GM18861 (cell line): ENCODE measurements around the gene INO80D.
"Not testable (repeated sequence)": the region's sequence is repeated elsewhere in the genome, so short reads cannot be mapped to it uniquely, and the experiment has no call there.

ENCODE experiments used
- ATAC-seq: cut with Tn5 transposase; IDR thresholded peaks from one replicate; pipeline ENCODE4 v1.9.1; 2021; ENCODE audit not compliant: unreplicated experiment

INO80D gene

DNA sequence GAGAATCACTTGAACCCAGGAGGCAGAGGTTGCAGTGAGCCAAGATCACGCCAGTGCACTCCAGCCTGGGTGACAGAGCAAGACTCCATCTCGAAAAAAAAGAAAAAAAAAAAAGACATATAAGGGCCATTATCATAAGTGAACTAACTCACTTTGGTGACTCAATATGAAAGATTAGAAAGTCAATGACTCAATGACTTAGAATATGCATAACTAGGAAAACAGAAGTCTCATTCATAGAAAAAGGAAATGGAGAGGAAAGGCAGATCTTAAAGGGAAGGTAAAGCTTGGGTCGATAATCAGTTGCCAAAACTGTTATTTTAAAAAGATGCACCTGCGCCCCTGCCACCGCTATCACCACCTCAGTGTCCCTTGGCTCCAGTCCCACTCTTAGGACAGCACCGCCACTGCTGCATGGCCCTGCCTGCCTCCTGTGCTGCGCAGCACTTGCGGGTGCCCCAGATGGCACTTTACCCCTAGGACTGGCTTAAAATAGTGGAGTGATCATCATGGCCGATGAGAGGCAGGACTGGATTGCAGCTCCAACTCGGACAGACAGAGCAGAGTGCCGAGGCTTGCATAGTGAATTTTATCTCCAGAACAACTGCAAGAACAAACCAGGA lies 54.7 kb downstream of the INO80D start:
- peak; percentile 89 for ATAC-seq

DNA sequence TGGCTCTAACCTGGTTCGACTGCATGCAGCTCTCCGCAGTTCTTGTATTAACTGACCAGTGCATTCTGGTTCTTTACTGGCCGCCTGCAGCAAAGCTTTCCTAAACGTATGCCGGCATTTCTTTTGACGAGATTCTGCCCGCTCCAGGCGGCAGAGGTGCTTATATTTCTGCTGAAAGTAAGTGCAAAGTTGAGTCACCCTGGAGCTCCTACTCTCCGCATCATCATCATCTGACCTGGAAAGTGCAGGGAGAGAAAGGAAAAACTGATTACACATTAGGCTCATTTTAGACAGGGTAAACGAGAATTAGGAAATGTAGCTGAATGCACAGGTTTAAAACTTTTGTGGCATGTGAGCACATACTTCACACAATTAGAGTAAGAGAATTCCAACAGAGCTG lies 57.9 kb downstream of the INO80D start:
- no peak for ATAC-seq

DNA sequence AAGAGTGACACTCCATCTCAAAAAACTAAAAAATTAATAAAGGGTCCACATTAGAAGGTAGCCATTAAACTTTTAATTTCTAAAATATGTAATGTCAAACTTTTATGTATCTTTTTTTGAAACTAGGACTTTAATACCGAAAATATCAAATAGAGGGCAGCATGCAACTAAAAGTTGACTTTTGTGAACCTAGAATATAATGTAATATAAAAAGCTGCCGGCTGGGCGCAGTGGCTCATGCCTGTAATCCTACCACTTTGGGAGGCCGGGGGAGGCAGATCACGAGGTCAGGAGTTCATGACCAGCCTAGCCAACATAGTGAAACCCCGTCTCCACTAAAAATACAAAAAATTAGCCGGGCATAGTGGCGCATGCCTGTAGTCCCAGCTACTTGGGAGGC lies 62.8 kb downstream of the INO80D start:
- no peak for ATAC-seq

DNA sequence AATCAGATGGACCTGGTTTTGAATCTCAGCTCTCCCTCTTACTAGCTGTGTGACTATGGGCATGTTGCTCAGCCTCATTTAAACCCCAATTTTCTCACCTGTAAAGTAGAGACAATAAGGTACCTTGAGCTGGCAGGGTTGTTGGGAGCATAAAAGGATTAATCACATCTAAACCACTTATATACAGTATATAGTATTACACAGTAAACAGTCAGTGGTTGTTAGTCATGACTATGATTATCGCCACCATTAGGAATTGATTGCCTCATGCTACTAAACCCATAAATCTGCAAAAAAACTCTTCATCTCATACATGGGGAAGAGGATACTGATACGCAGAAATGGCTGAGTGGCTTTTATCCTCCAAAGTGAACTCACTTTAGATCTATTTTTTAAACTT lies 65.8 kb downstream of the INO80D start:
- ATAC-seq = no peak

DNA sequence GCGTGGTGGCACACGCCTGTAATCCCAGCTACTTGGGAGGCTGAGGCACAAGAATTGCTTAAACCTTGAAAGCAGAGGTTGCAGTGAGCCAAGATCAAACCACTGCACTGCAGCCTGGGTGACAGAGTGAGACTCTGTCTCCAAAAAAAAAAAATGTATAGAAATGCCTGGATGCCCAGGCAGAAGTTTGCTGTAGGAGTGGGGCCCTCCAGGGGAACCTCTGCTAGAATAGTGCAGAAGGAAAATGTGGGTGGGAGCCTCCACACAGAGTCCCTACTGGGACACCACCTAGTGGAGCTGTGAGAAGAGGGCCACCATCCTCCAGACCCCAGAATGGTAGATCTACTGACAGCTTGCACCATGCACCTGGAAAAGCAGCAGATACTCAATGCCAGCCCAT lies 70.2 kb downstream of the INO80D start:
- not testable (repeated sequence) for ATAC-seq

DNA sequence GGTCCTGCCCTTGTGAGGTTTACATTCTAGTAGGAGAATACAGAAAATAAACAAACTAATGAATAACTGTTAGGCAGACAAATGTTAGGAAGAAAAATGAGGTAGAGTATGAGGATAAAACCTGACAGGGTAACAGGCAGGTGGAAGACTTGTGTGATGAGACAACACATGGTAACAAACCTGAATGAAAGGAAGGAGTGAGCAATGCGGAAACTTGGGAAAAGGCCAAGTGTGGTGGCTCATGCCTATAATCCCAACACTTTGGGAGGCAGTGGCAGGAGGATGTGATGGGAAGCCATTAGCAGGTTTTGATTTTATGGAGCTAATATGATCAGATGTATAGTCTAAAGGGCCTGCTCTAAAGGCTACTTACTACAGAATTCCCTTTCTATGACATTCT lies 74.2 kb downstream of the INO80D start:
- ATAC-seq = no peak

DNA sequence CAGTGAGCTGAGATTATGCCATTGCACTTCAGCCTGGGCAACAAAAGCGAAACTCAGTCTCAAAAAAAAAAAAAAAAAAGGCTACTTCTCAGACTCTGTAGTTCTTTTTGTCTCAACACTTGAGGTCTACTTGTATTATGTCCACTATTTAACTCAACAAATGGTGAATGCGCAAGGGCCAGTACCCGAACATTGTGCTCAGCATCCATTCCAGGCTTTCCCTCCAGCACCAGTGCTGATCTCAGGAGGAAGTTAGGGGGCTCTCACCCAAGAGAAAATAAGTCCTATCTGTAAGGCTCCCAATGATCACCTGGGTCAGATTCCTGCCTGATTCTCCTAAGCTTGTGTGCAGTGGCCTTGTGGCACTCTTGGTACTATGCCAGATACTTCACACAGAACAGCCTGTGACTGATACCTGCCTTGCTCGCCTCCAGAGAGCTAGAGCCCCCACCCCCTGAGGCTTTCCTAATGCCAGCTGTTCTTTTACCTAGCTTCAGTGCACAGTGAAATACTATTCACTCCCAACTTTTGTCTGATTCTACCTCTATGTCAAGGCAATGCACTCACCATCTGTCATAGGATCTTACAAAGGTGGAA lies 74.9 kb downstream of the INO80D start:
- no peak for ATAC-seq

DNA sequence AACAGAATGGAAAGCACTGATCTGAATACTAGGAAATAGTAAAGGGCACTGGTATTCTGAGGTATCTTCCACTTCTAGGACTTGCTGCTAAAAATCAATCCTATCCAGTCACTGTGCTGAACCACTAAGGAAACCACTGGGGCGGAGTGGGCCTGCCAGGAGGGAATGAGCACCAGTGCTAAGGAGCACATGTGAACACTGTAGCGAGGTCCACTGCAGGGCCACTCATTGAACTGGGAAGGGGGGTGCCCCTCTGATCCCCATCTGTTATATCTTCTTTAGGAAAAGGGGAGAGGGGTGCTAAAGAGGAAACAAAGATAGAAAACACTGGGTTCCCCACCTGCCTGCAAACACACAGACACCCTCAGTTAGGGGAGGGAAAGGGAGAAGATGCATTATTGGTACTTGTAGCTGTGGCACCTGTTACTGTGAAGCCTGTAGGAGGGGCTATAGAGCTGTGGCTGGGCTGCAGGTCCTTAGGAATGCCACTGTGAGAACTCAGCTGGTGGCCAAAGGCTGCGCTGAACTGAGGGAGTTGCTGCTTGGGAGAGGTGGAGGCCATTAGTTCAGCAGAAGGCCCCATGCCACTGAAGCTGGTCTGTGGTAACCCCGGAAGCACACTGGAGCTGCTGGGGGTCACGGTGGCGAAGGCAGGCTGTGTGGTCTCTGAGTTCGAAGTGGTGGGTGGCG lies 81.8 kb downstream of the INO80D start:
- no peak for ATAC-seq

DNA sequence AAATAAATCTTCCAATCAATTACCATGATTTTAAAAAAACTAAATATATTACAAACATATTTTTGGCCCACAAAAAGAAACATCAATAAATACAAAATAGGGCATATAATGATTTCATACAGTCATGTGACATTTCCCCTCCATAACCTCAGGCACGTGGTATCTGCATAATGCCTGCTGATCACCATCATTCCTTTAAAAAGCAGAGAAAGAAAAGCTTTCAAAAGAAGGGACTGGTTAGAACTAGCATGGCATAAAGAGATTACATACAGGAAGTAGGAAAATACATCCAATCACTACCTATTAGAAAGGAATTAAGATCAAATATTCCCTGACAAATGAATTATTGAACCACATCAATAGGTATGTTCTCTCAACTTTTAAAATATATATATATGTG lies 83.5 kb downstream of the INO80D start:
- ATAC-seq = no peak

DNA sequence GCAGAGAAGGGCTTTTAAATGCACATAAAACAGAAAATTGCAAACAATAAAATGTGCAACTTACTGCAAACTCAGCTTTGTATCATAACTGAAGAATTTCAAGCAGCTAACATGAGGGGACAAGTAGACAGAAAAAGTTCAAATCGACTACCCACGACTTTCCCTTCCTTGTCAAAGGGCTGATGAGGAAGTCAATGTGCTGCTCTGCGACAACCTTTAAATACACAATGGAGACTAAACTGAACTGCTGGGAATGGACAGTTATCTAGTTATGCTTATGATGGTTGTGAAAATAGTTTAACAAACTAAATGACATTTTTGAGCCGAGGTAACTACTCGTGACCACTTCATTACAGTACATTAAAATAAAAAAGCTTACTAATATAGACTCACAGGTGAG lies 84.1 kb downstream of the INO80D start:
- no peak for ATAC-seq

DNA sequence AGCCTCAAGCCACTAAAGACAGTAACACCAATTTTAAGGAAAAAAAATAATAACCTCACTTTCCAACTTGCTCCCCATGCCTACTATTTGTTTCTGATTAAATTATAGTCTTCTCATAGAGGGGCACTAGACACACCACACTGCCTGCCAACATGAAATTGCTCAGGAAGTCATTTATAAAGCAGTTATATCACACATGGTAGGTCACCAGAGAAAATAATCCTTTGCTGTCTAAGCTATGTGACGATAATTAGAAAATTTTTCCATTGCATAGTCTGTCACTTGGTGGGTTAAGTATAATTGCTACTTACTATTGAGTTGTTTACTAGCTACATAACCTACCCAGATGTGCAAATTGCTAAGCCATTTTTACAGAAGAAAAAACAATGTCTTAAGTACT lies 85.2 kb downstream of the INO80D start:
- no peak for ATAC-seq

DNA sequence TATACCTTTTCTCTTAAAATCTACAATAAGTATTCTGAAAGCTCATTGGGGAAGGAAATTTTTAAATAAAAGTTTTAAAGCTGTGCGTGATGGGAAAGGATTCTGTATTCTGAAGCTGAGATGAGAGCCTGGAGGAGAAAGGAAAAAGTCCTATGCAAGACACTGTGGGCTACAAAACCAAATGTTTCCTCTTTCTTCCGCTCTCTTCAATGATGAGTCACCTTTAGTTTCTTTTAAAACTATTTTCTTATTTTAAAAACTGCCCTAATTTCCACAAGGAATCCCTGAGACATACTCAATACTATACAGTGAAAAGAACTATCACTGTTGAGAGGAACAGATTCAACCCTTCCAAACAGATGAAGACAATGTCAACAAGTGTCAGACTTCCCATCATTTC lies 87.4 kb downstream of the INO80D start:
- ATAC-seq = no peak

DNA sequence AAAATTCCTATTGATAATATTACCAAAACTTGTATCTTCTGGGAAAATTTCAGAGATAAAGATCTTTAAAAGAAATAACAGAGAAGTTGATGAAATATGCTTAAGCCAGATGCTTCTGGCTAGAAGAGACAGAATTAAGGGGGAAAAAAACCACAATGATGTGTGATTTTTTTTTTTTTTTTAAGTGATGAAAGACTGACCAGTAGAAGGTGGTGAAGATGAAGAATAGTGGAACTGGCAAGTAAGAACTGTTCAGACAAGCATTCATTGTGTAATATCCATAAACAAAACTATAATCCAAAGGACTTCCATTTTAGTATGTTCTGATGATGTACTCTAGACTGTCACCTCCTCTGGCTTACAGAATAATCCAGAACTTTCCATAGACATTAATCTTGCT lies 89.8 kb downstream of the INO80D start:
- no peak for ATAC-seq

DNA sequence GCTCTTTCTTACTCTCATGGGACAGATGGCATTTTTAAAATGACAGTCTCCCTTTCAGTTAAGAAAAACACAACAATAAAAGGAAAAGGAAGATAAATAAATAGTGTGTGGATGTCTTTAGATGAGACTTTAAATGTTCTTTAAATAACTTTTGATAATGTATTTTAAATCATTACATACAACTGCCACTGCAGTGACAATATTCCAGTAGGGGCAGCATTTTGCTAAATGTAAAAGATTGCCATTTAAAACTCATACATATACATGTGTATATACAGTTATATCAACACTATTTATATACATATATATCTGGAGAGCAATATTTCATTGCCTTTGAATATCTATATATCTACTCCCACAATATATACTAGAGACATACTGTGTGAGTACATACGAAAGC lies 90.7 kb downstream of the INO80D start:
- ATAC-seq = no peak

DNA sequence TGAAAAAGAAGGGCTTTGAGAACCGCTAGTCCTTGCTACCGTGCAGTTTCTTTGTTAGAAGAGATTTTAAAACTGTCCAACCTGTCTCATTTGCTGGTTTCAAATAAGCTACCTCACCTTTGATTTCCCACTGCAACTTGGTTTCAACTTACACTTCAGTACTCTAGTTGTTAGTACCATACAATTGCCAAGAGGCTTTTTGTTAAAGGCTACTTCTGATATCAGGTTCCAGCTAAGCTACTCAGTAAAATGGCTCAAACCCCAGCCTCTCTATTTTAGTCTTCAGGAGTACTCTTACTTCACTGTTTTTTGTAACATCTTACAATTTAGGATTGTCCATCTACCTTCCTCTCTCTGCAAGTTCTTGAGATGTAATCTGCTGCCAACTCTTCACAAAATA lies 91.6 kb downstream of the INO80D start:
- ATAC-seq = no peak

DNA sequence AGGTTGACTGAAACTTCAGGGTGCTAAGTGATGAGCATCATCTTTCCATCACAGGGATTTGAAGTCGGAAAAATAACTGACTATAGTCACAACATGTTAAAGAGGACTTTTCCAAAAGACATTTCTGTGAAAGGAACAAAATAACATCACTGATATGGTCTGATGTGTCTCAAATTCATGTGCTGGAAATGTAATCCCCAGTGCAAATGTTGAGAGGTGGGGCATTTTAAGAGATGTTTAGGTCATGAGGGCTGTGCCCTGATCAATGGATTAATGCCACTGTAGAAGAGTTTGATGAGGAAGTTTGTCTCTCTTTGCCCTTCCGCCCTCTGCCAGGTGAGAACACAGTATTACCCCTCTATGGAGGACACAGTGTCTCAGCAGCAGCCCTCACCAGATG lies 95.9 kb downstream of the INO80D start:
- no peak for ATAC-seq

DNA sequence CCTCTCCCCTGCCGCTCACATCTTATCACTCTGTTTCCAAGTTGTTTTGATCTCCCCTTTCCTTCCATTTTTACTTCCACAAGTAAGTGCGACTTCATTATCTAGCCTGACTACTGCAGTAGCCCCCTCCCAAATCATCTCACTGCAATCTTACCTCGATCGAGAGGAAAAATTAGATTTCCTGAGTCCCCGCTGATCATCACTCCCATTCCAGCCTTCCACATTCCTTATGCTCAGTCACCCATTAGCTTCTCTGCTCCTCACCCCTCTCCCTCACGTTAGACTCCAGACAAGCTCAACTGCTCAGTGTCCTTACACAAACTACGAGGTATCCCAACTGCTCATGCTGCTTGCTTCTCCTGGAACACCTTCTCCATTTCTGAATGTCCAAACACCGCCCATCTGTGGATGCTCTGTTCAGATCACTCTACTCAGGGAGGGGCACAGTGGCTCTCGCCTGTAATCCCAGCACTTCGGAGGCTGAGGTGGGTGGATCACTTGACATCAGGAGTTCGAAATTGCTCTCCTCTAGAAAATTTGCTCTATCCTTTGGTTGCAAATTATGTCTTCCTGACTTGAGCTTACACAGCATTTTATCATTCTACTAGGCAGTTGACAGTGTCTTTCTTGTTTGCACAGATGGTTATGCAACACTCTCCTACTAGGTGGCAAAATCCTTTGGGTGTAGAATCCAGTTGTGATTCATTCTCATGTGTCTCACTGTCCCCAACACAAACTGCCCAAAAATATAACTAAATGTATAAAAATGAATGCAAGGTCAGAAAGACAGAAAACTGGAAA lies 96.5 kb downstream of the INO80D start:
- ATAC-seq = no peak

DNA sequence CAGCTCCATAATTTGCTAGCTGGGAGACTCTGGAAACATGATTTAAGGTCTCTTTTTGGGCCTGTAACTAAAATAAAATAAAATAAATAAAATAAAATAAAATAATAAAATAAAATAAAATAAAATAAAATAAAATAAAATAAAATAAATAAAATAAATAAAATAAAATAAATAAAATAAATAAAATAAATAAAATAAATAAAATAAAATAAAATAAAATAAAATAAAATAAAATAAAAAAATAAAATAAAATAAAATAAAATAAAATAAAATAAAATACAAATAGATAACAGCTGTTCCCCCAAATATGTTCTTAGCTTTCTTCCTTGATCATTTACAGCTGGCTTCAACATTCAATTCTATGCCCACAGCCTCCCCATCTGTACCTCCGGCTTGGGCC lies 97.3 kb downstream of the INO80D start:
- ATAC-seq = not testable (repeated sequence)

DNA sequence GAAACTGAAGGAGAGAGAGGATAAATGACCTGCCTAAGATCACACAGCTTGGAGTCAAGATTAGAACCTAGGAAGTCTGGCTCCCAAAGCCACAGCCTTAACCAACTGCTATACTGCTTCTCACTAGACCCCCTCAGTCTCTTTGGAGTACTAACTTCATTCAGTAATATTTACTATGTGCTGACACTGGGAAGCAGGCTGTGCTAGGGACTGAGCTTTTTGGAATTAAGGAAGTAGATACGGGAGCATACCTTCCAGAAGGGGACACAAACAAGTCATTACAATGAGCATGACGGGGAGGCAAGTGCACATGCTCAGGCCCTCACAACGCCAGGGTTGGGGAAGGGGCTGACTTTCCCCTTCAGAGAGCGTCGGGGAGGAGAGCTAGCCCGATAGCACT lies 97.7 kb downstream of the INO80D start:
- ATAC-seq = no peak

DNA sequence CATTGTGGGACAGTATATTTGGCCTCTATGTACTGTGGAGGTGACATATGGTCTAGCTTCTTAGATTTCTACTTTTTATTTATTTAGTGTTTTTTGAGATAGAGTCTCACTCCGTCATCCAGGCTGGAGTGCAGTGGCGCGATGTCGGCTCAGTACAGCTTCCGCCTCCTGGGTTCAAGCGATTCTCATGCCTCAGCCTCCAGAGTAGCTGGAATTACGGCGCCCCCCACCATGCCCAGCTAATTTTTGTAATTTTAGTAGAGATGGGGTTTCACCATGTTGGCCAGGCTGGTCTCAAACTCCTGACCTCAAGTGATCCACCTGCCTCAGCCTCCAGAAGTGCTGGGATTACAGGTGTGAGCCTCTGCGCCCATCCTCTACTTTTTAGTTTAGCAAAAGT lies 99.6 kb downstream of the INO80D start:
- not testable (repeated sequence) for ATAC-seq

DNA sequence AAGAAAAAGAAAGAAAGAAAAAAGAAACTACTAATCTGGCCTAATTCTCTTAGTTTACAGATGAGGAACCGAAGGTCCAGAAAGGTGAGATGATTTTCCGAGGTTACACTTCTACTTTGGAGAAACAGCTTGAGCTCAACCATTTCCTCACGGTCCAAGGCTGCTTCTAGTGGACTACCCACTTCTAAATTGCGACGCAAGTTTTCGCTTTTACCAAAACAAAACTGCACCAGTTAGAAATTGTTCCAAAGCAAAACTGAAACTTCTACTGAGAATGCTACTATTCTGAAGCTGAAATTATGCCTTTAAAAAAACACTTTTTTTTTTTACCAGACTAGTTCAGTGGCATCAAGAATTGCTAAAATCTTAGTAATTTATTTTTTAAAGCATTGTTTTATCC lies 101.6 kb downstream of the INO80D start:
- ATAC-seq = peak; percentile 92

DNA sequence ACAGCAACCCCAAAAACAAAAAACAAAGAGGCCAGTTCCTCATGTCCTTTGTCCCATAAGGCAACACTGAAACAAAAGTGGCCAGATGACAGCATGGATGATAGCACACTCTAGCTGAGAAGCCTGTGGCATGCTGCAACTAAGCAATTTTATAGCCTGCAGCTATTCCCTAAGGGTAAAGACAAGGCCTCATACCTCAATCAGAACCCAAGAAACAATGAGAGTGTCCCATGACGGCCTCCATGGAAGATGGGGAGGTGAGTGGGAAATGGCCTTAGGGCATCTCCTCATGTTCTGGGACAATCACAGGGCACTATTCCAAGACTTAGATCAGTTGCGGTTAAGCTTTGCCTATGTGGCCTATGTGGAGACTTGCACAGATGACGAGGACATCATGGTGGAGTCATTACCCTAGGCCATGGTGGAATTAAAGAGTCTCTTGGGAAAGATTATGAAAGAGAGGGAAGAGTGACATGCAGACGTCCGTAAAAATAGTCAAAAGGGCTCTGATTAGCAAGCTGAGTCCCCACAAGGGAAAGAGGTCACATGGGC lies 103.1 kb downstream of the INO80D start:
- no peak for ATAC-seq
